Measurements from ENCODE around the gene FAM83D. TPM values are rescaled to one million over a fixed set of nuclear protein-coding genes. Genes with fewer than 3 reads are reported as not detected.

FAM83D gene
- total and polyA plus RNA-seq, 2 of the 8 experiments (the other 6 are each of a cell fraction or from before 2014, with no cell fraction given) = 60.9 to 62.6 TPM

GRCh38 chr20:38962044-38962927 is 36.1 kb downstream of the FAM83D start, which contains the start of gene DHX35 (continued):
- TF ChIP-seq CBX8 (IDR thresholded peaks at IDR 0.05; ENCODE audit: borderline replicate concordance, low read depth, low read length) = no peak
- TF ChIP-seq ASH2L (IDR thresholded peaks at IDR 0.05; ENCODE audit: low read length) = peak; percentile 98
- TF ChIP-seq CHD1 (IDR thresholded peaks at IDR 0.05; ENCODE audit: low read depth, low read length) = no peak
- TF ChIP-seq BACH1 (IDR thresholded peaks at IDR 0.05; ENCODE audit: low read length) = peak; percentile 37; the same call in 1 of the 2 replicates
- peak; percentile 72 to 76; a peak in 3 of 4 replicates for TF ChIP-seq SIN3A (conservative IDR thresholded peaks at IDR 0.05 in 1 of 2, IDR thresholded peaks at IDR 0.05 in 1 of 2; ENCODE audit: low read depth in 1 of 2, low read length in 2 of 2)
- no peak; the same call in 1 of the 2 replicates for TF ChIP-seq RFX5 (IDR thresholded peaks at IDR 0.05; ENCODE audit: borderline replicate concordance, low read depth, low read length)
- TF ChIP-seq GABPA (IDR thresholded peaks at IDR 0.05; ENCODE audit: borderline replicate concordance, insufficient read depth, low read length) = no peak
- TF ChIP-seq RXRA (IDR thresholded peaks at IDR 0.05; ENCODE audit: insufficient read depth, low read depth, low read length) = no peak
- peak; percentile 79; the same call in 1 of the 2 replicates for TF ChIP-seq KDM1A (IDR thresholded peaks at IDR 0.05; ENCODE audit: borderline replicate concordance, low read length)
- TF ChIP-seq KDM5A (IDR thresholded peaks at IDR 0.05; ENCODE audit: low read length) = peak; percentile 92
